Anterior cingulate cortex (tissue), 58 donors: ENCODE measurements around the gene COPS3.

Experiments used
- DNase-seq, 58 donors: peaks; one replicate each; lab custom pipeline; 2025; lab: John Stamatoyannopoulos, UW

The COPS3 gene

GRCh38 chr17:17252149-17252661 is 28.8 kb downstream of the COPS3 start:
- DNase-seq, result peak in 2 of 58 donors; percentile 41 to 66

GRCh38 chr17:17246879-17247278 is 34.2 kb downstream of the COPS3 start:
- no peak for DNase-seq

- no peak for DNase-seq
Measured at GRCh38 chr17:17243163-17243562, 37.9 kb downstream of the COPS3 start.

GRCh38 chr17:17242246-17242645 is 38.8 kb downstream of the COPS3 start:
- no peak for DNase-seq

- DNase-seq, result no peak
Measured at GRCh38 chr17:17241656-17242055, 39.4 kb downstream of the COPS3 start.

- no peak for DNase-seq
Measured at GRCh38 chr17:17239832-17240231, 41.2 kb downstream of the COPS3 start.

- peak; percentile 38 to 93 (median 84) for DNase-seq
Measured at GRCh38 chr17:17237026-17237799, 43.8 kb downstream of the COPS3 start, which contains the start of gene FLCN. TSS of gene FLCN (minus strand) at chr17:17237168. CDS start at chr17:17228137, 9,031 bp downstream.

- DNase-seq, result peak in 1 of 58 donors; percentile 55
Measured at GRCh38 chr17:17236295-17237025, 44.6 kb downstream of the COPS3 start.

GRCh38 chr17:17235212-17236174 is 45.6 kb downstream of the COPS3 start:
- peak in 20 of 58 donors; percentile 12 to 50 (median 26) for DNase-seq

- DNase-seq, result no peak
Measured at GRCh38 chr17:17232303-17232621, 48.8 kb downstream of the COPS3 start.

GRCh38 chr17:17231621-17232302 is 49.3 kb downstream of the COPS3 start:
- peak in 1 of 58 donors; percentile 53 for DNase-seq

- DNase-seq, result no peak
Measured at GRCh38 chr17:17229416-17230384, 51.3 kb downstream of the COPS3 start.

- DNase-seq, result peak in 7 of 58 donors; percentile 11 to 31 (median 23)
Measured at GRCh38 chr17:17228521-17229279, 52.3 kb downstream of the COPS3 start.

- DNase-seq, result peak in 14 of 58 donors; percentile 9 to 59 (median 28)
Measured at GRCh38 chr17:17227608-17228520, 53.2 kb downstream of the COPS3 start.

- DNase-seq, result no peak
Measured at GRCh38 chr17:17226451-17227265, 54.4 kb downstream of the COPS3 start.

- no peak for DNase-seq
Measured at GRCh38 chr17:17225901-17226300, 55.1 kb downstream of the COPS3 start.
